ENCODE data around the gene GATB. TPM values are rescaled to one million over a fixed set of nuclear protein-coding genes. Genes with fewer than 3 reads are reported as not detected.

GATB gene
- total RNA-seq, 2 donors from 2014 or later = 28.1 to 131 TPM

DNA sequence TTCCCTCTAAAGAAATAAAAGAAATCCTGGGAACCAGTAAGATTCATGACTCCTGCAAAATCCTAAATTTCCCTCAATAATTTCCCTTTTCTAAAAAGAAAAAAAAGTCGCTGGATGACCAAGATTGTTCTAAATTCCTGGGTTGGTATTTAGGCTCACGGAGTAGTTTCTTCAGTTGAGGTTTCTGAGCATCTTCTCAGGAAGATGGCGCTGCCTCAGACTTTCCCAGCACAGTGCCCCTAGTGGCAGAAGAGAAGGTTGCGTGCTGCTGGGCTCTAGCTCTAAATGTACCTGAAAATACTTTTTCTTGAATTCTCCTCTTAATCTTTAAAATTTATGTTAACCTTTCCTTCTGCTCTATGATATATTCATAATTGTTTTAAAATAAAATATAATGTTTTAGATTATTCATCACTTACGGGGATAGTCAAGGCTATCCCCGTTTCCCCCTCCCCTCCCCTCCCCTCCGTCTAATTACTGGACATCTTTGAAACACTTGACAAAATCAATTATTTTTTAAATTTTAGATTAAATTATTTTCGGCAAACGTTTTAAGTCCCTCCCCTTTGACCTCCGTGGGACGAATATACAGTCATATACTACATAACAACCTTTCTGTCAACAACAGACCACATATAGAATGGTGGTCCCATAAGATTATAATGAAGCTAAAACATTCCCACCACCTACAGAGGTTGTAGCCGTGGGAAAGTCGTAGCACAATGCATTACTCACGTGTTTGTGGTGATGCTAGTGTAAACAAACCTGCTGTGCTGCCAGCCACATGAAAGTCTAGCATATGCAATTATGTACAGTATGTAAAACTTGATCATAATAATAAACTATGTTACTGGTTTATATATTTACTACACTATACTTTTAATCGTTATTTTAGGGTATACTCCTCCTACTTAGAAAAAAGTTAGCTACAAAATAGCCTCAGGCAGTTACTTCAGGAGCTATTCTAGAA, 41.0 kb upstream of the GATB start:
- Histone ChIP-seq H3K27ac (no peak overlapping the region), H3K4me1 (peaks cover 0 to 23% of the 10 kb centered on the region in 2 donors), H3K36me3 (no peaks in the 10 kb centered on the region), H3K4me3 (no peak overlapping the region), H3K27me3 (no peaks in the 10 kb centered on the region), H3K9me3 (no peaks in the 10 kb centered on the region)
- no peak for DNase-seq (ENCODE audit: low spot score)
- TF ChIP-seq, protein P1, sequence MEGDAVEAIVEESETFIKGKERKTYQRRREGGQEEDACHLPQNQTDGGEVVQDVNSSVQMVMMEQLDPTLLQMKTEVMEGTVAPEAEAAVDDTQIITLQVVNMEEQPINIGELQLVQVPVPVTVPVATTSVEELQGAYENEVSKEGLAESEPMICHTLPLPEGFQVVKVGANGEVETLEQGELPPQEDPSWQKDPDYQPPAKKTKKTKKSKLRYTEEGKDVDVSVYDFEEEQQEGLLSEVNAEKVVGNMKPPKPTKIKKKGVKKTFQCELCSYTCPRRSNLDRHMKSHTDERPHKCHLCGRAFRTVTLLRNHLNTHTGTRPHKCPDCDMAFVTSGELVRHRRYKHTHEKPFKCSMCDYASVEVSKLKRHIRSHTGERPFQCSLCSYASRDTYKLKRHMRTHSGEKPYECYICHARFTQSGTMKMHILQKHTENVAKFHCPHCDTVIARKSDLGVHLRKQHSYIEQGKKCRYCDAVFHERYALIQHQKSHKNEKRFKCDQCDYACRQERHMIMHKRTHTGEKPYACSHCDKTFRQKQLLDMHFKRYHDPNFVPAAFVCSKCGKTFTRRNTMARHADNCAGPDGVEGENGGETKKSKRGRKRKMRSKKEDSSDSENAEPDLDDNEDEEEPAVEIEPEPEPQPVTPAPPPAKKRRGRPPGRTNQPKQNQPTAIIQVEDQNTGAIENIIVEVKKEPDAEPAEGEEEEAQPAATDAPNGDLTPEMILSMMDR (IDR thresholded peaks at IDR 0.05) = peak; percentile 58 to 79

DNA sequence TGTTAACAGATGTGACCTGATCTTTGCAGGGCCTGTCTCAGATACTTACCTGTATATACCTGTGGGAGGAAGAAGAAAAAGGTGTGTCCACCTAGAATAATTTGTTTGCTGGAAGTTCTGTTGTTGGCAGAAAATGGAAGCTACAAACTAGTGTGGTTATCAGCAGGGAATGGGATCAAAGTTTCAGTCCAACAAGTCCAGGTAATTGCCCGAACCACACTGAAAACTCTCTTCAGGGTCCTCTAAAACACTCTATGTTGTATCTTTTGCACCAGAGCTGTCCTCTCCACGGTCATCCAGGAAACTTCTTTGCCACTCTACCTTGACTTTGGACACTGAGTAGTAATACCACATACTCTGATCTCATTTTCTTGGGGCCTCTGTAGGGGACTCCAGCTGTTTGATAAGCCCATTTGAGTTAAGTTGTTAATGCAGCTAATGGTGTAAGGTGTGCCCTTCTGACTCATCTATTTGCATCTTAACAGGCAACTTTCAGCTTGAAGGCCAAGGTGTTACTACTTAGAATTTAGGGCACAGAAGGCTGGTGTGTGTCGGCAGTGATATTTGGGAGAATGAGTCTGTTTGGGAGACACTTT, 38.7 kb upstream of the GATB start:
- H3K36me3 ChIP-seq = no peaks in the 10 kb centered on the region
- no peaks in the 10 kb centered on the region for H3K27me3 ChIP-seq
- H3K4me1 ChIP-seq = peaks cover 0 to 16% of the 10 kb centered on the region in 2 donors
- no peaks in the 10 kb centered on the region for H3K9me3 ChIP-seq
- H3K27ac ChIP-seq = peak overlapping the region; percentile 41 to 80
- no peak for DNase-seq (ENCODE audit: low spot score)
- H3K4me3 ChIP-seq = no peak overlapping the region
- TF ChIP-seq, protein P1 (IDR thresholded peaks at IDR 0.05) = no peak

GRCh38 chr4:151798678-151799416, 38.0 kb upstream of the GATB start:
- TF ChIP-seq, protein P1 (IDR thresholded peaks at IDR 0.05) = no peak
- H3K36me3 ChIP-seq = no peaks in the 10 kb centered on the region
- DNase-seq (ENCODE audit: low spot score) = no peak
- H3K27me3 ChIP-seq = no peaks in the 10 kb centered on the region
- H3K4me1 ChIP-seq = peaks cover 0 to 16% of the 10 kb centered on the region in 2 donors
- peak overlapping the region; percentile 41 to 80 for H3K27ac ChIP-seq
- H3K4me3 ChIP-seq = no peak overlapping the region
- no peaks in the 10 kb centered on the region for H3K9me3 ChIP-seq

- Histone ChIP-seq H3K9me3 (no peaks in the 10 kb centered on the region), H3K36me3 (no peaks in the 10 kb centered on the region), H3K27me3 (no peaks in the 10 kb centered on the region), H3K27ac (peak overlapping the region in 1 of 2 donors; percentile 80), H3K4me3 (no peak overlapping the region), H3K4me1 (peaks cover 0 to 16% of the 10 kb centered on the region in 2 donors)
- no peak for DNase-seq (ENCODE audit: low spot score)
- TF ChIP-seq, protein P1 (IDR thresholded peaks at IDR 0.05) = no peak
Observed at GRCh38 chr4:151797853-151798252, 37.0 kb upstream of the GATB start.

DNA sequence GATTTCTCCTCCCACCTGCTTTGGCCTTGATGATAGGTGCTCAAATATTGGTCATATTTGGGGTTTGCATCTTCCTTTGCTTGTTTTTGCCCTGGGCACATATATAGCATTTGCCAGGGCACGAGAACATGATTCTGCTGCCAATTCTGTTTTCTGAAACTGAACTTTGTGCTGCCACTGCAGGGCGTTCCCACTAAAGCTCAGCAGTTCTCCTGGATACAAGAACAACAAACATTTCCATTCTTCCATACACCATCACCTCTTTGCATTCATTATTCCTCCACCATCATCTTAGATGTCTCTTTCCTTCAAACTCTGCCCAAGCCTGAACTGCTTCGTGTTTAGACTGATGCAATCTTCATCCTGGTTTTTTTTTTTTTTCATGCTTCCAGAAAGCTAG, 36.3 kb upstream of the GATB start:
- H3K9me3 ChIP-seq = no peaks in the 10 kb centered on the region
- peaks cover 0 to 16% of the 10 kb centered on the region in 2 donors for H3K4me1 ChIP-seq
- DNase-seq (ENCODE audit: low spot score) = no peak
- no peak overlapping the region for H3K4me3 ChIP-seq
- H3K36me3 ChIP-seq = no peaks in the 10 kb centered on the region
- no peak overlapping the region for H3K27ac ChIP-seq
- TF ChIP-seq, protein P1 (IDR thresholded peaks at IDR 0.05) = no peak
- no peaks in the 10 kb centered on the region for H3K27me3 ChIP-seq

All from right atrium auricular region (tissue), 2 donors.